ENCODE results near the gene SRA1.

The SRA1 gene

DNA sequence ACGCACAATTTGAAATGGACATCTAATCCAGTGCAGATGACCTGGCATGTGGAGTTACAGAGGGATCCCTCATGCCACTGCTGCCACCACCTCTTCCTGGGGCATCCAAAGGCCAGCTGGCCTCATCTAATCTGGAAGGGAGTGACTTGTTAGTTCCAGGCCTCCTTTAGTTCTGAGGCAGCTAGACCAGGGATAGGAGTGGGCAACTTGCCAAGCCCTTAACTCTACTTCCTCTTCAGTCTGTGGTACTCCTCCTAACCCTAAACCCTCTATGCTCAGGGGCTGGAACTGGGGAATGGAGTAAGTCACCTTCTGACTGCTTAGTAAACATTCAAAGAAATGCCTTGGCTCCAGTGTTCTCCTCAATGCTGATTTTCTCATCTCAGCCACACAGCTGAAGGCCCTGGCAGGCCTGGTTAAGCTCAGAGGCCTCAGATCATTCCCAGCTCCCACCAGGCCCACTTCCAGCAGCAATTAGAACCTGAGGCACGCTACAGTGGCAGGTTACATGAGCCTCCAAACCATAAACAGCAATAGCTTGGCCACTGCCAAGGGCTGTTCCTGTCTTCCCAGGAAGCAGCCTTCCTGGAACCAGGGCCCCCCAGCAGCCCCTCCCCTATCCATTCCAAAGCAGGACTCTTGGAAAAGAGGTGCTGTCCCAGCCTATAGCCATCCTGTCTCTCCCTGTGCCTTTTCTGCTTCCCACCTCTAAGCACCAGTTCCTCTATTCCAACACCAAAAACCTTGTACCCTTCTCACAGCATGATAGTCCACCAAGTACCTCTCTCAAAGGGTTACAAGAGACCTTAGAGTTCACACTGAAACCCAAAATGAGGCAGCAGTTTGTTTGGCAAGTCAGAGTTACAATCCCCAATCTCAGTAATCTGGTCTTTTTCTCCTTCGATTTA is 7.8 kb downstream of the SRA1 start:
- TF ChIP-seq, protein P1, sequence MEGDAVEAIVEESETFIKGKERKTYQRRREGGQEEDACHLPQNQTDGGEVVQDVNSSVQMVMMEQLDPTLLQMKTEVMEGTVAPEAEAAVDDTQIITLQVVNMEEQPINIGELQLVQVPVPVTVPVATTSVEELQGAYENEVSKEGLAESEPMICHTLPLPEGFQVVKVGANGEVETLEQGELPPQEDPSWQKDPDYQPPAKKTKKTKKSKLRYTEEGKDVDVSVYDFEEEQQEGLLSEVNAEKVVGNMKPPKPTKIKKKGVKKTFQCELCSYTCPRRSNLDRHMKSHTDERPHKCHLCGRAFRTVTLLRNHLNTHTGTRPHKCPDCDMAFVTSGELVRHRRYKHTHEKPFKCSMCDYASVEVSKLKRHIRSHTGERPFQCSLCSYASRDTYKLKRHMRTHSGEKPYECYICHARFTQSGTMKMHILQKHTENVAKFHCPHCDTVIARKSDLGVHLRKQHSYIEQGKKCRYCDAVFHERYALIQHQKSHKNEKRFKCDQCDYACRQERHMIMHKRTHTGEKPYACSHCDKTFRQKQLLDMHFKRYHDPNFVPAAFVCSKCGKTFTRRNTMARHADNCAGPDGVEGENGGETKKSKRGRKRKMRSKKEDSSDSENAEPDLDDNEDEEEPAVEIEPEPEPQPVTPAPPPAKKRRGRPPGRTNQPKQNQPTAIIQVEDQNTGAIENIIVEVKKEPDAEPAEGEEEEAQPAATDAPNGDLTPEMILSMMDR (IDR thresholded peaks at IDR 0.05; ENCODE audit: extremely low read depth, missing control alignments), result no peak
- DNase-seq (ENCODE audit: low spot score), result no peak

DNA sequence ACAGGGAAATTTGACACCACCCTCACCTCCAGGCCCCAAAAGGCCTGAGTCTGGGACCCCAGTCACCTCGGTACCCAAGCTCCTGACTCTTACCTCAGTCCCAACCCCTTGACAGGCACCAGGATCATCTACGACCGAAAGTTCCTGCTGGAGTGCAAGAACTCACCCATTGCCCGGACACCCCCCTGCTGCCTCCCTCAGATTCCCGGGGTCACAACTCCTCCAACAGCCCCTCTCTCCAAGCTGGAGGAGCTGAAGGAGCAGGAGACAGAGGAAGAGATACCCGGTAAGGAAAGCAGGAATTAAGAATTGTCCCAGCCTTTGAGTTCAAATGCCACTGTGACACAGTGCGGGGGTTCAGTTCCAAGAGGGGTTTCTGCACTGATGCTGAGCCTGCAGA is 8.5 kb downstream of the SRA1 start:
- TF ChIP-seq, protein P1 (IDR thresholded peaks at IDR 0.05; ENCODE audit: extremely low read depth, missing control alignments), result no peak
- DNase-seq (ENCODE audit: low spot score), result no peak

DNA sequence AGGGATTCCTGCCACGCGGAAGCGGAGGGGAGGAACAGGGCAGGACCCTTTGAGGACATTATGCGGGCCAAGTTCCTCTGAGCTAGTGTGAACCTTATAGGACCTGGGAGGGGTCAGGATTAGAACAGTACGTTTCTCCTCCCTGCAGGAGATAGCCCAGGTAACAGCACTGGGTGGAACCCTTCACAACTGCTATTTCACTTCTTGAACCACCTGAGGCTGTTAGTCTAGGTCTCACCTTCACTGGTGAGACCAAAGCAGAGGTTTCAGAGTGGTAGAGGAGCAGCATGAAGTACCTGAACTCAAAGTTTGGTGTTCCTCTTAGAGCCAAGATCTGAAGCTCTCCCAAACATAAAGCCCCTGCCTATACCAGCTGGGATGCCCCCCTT is 9.0 kb downstream of the SRA1 start:
- TF ChIP-seq, protein P1 (IDR thresholded peaks at IDR 0.05; ENCODE audit: extremely low read depth, missing control alignments), result no peak
- DNase-seq (ENCODE audit: low spot score), result no peak

DNA sequence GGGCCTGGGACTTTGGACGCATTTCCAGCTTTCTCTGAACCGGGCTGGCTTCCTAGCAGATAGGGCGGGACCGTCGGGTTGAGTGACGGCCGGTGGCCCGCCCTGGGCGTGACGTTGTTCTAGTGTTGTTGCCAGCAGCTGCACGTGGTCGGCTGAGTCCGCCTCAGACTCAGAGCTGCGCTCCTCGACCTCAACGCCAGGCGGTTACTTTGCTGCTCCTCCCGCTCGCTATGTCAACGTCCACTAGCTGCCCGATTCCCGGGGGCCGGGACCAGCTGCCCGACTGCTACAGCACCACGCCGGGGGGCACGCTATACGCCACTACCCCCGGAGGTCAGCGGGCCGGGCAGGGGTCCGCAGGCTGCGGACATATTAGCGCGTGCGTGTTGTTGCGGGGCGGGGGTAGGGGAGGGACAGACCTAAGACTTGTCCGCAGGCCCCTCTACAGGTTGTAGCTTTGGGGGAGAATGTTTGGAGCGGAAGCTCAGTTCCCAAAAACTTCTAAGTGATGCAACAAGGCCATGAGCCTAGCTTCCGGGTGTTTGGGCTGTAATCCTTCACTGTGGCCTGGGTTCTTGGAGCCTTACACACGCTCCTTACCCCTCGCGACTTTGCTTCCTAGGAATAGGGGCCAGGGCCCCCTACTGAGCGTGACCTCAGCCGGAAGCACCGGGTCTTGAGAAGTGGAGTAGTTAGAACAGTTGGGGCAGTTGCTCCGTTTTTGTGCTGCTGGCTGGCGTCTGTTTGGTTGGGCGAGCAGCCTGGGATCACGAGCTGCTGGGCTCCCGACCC is 9.6 kb downstream of the SRA1 start, which contains the start of gene EIF4EBP3:
Gene EIF4EBP3, plus strand, starts transcription at position 155 of the 792 bp plus-strand sequence. Its CDS starts 76 bp downstream, at position 231.
- TF ChIP-seq, protein P1 (IDR thresholded peaks at IDR 0.05; ENCODE audit: extremely low read depth, missing control alignments), result no peak
- peak; percentile 85 for DNase-seq (ENCODE audit: low spot score)

DNA sequence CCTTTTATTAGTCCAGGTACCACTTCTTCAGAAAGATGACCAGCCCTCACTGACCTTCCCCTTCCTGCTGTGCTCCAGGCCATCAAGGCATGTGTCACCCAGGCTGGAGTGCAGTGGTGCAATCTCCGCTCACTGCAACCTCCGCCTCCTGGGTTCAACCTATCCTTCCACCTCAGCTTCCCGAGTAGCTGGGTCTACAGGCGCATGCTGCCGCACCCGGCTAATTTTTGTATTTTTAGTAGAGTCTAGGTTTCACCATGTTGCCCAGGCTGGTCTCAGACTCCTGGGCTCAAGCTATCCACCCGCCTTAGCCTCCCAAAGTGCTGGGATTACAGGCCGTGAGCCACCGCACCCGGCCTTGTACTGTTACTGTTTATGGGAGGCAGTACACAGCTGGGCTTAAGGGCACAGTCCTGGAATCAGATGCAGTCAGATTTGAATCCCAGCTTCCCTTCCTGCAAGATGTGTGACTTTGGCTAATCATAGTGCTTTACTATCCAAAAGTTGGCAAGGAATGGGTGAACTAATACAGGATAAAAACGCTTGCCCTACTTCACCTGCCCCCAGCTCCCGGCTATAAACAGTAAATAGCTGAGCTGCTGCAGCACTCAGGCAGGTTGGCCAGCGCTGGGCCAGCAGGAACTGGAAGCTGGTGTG is 10.3 kb downstream of the SRA1 start:
- TF ChIP-seq, protein P1 (IDR thresholded peaks at IDR 0.05; ENCODE audit: extremely low read depth, missing control alignments), result no peak
- DNase-seq (ENCODE audit: low spot score), result no peak

DNA sequence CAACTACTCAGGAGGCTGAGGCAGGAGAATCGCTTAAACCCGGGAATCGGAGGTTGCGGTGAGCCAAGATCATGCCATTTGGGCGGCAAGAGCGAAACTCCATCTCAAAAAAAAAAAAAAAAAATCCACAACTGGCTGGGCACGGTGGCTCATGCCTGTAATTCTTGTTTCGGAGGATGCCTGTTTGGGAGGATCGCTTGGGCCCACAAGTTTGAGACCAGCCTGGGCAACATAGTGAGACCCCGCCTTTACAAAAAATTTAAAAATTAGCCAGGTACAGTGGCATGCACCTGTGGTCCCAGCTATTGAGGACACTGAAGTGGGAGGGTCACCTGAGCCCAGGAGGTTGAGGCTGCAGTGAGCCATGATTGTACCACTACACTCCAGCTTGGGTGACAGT is 11.7 kb downstream of the SRA1 start:
- DNase-seq (ENCODE audit: low spot score), result no peak
- TF ChIP-seq, protein P1 (IDR thresholded peaks at IDR 0.05; ENCODE audit: extremely low read depth, missing control alignments), result no peak

Measured in GM20000 (cell line).